OCI-M2 (cell line): ENCODE data around the gene MEX3D.
A peak's percentile ranks its signal among the peaks of the same experiment; 100 is the strongest.

ENCODE experiments used
- DNase-seq: peaks from one replicate; lab custom pipeline; 2025; ENCODE audit not compliant: unreplicated experiment; lab: John Stamatoyannopoulos, UW

Gene MEX3D

DNA sequence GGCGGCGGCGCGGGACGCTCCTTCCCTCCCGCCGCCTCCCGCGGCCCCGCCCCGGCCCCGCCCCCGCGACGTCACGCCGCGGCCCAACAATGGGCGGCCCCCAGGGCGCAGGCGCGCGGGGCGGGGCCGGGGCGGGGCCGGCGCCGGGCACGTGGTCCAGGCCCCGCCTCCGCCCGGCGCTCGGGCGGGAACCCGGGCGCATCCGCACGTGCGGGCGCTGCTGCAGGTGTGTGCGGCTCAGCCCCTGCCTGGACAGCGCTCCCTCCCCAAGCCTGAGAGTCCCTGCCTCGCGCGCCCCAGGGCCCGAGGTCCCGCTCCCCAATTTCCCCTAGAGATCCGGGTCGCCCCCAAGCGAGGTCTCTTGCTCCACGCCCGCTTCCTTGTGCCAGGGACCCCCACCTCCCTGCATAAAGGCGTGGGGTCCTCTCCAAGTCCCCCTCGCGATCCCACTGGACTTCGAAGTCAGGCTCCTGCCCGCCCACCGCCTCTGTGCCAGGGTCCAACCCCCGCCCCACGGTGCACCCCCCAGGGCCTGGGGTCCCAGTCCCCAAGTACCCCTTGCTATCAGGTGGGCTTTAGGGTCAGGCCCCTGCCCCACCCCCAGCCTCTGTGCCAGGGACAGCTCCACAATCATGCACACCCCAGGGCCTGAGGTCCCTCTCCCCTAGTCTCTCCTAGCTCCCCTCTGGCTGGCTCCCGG lies at the start of gene MEX3D:
TSS of gene MEX3D (minus strand) at position 6 of the 700 bp plus-strand sequence. CDS start 267 bp downstream, outside the sequence.
- DNase-seq: no peak

DNA sequence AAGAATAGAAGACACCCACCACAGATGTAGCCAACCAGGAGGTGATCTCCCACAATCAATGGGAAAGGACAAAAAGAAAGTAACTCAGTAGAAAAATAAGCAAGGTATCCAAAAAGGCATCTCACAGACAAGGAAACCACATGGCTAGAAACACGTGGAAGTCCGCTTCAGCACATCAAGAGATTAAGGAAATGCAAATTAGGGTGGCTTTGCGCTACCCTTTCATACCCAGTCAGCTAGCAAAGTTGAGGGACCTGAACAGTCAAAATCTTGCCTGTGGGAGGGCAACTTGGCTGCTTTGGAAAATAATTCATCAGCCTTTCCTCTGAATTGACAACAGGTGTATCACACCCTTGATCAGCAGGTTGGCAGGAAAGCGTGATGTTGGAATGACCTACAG lies 48.8 kb upstream of the MEX3D start:
- no peak for DNase-seq

DNA sequence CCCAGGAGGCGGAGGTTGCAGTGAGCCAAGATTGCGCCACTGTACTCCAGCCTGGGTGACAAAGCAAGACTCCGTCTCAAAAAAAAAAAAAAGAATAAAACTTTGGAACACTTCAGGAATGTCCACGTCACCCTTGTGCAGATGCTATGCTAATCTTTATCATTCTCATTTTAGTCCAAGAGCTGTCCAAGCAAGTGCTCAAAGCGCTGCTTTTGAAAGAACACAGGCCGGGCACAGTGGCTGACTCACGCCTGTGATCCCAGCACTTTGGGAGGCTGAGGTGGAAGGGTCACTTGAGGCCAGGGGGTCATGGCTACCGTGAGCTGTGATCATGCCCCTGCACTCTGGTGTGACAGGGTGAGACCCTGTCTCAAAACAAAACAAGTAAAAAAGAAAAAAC lies 48.3 kb upstream of the MEX3D start:
- DNase-seq: no peak

DNA sequence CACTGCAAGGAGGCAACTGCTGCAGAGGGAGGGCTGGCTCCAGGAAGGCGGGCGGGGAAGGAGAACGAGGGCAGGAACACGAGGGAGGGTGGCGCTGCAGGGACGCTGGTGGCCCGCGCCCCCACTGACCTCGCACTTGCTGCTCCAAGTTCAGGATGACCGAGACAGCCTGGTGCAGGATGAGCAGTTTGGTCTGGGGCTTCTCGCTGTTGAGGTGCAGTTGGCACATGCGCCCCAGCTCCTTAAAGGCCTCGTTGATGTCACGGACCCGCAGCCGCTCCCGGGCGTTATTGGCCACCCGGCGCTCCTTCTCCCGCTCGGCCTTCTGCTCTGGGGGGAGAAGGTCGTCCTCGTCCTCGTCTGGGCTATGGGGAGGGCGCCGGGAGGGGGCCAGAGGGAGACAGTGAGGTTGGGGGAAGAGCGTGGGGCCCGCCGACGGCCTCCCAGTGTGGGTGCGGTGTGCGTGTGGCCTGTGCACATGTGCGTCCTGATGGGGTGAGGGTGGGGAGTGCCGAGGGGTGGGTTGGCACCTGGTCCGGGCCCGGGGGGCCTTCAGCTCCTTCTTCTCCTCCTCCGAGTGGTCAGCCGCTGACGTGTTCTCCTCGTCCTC lies 47.1 kb upstream of the MEX3D start:
- no peak for DNase-seq

DNA sequence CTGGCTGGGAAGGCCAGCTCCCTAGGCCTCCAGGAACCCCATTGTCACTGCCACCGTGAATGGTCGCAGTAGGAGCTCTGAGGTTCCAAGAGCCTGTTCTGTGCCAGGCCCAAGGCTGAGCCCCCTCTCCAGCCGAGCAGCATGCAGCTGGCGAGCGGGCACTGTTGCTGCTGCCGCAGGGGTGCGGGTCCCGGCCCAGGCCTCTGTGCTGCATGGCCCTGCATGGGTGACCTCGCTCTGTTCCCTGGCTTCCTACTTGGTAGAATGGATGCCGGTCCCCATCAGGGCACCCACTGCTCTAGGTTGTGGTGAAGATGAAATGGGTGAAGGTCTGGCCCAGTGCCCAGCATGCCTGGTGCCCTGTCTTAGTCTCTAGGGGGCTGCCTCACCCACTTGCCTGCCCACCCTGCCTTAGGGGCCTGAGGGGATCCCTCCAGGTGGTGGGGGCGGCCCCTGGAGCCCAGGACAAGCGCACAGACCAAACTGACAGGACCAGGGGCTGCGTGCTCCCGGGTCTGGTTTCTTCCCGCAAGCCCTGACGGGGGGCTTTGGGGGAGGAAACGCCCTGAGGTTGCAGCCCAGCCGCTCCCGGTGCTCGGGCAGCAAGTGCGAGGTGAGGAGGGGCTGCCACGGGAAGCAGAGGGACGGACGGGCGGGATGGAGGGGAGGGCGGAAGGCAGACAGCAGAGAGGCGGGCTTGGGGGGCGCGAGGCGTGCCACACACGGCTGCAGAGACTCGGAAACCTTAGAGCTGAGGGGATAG lies 45.9 kb upstream of the MEX3D start:
- DNase-seq: no peak

DNA sequence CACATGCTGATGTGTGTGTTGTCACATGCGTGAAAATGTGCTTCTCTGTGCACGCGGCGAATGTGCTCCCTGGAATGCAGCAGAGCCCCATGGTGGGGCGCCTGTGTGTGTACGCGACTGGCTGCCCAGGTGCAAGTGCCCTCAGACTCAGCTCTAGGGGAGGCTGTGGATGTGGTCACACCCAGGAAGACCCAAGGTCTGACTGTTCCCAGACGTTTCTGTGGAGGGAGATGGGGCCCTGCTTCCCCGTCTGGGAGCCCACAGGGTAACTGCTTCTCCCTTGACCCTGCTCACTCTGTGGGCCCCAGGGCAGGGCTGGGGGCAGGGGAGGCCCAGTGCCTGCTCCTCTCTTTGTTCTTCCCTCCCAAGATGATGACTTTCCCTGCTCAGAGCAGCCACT lies 45.0 kb upstream of the MEX3D start:
- DNase-seq: no peak

DNA sequence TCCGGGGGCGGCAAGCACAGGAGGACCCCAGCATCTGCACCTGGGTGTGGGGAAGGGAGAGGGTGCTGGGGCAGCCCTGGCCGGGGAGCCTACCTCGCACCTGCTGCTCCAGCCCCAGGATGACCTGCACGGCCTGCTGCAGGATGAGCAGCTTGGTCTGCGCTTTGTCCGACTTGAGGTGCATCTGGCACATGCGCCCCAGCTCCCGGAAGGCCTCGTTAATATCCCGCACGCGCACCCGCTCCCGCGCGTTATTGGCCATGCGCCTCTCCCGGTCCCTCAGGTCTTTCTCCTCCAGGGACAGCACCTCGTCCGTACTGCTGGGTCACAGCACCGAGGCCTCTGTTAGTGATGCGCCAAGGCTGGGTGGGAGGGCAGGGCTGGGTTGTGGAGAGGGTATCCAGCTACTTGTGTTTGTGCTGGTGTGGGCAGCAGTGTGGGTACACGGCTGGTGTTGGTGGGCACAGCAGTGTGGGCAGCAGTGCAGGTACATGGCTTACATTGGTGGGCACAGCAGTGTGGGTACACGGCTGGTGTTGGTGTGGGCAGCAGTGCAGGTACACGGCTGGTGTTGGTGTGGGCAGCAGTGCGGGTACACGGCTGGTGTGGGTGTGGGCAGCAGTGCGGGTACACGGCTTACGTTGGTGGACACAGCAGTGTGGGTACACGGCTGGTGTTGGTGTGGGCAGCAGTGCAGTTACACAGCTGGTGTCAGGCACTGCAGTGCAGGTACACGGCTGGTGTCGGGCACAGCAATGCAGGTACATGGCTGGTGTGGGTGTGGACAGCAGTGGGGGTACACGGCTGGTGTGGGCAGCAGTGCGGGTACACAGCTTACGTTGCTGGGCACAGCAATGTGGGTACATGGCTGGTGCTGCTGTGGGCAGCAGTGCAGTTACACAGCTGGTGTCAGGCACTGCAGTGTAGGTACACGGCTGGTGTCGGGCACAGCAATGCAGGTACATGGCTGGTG lies 44.3 kb upstream of the MEX3D start:
- no peak for DNase-seq

DNA sequence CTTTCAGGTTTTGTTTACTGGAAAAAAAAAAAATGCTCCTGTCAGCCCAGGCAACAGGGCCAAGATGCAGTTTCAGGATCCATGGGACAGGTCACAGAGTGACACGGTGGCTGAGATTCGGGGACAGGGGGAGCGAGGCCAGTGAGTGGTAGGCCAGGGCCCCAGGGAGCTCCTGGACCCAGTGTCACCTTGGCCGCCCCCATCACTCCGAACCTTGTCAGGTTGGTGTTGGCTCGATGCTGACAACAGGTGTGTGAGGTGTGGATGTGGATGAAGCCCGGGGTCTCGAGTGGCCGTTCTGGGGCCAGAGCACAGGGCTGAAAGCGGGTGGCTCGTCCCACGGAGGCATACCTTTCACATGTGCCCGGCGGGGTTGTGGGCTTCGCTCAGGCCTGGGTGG lies 43.2 kb upstream of the MEX3D start:
- no peak for DNase-seq

DNA sequence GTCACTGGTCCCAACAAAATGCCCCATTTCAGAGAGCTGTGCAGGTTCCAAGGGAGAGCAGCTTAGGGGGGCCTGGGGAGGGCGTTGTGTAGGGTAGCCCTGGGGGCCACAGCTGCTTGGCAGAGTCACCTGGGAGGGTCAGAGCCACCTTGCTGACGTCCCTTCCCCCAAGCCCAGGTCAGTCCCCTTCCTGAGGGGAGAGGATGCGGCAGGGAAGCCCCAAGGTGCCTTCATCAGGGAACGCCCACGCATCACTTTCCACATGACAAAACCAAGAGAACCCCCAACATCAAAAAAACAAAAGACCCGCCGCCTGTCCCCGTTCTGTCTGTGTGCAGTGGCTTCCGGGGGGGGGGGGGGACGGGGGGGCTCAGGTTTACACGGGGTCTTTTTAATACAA lies 42.5 kb upstream of the MEX3D start:
- DNase-seq: no peak

DNA sequence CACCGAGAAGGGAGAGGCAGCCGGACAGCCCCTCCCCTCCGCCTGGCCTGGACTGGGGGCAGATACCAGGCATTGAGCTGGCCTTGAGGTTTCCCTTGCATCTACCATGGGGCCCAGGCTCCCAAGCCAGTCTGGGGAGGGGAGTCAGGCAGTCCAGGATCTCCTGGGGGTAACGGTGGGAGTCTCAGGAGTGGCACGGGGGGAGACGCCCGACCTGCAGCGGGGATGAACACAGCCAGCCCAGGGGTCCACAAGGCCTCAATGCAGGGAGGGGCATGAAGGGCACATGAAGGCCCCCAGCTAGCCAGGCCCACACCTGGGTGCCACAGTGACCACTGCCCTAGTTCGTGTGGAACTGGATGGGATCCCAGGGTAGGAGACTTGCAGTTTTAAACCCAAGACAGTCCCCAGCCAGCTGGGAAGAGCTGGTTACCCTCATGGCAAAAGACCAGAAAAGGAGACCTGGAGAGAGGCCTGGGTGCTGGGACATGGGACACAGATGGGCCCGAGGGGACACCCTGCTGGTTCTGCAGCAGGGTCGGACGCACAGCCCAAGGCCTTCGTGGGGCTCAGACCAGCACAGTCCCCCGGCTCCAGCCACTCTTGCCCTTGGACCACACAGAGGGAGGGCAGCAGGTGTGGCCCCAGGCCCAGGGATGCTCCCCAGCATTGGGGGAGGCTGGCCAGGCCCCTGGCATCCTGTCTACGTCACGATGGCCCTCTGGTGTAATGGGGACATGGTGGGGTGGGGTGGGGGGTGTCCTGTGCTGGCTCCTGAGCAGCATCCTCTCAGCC lies 41.8 kb upstream of the MEX3D start:
- DNase-seq: no peak

DNA sequence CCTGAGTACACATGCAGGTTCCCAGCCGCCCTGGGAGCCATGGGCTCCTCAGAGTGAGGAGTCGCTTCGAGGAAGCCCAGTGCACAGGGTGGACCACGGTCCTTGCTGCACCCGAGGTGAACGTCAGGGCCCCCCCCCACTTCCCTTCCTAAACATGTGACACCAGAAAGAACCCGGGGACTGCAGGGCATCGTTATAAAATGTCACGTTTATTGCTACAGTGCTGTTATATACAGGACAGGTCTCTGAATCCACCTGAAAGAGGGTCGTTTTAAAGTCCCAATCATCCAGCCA lies 40.9 kb upstream of the MEX3D start:
- no peak for DNase-seq

DNA sequence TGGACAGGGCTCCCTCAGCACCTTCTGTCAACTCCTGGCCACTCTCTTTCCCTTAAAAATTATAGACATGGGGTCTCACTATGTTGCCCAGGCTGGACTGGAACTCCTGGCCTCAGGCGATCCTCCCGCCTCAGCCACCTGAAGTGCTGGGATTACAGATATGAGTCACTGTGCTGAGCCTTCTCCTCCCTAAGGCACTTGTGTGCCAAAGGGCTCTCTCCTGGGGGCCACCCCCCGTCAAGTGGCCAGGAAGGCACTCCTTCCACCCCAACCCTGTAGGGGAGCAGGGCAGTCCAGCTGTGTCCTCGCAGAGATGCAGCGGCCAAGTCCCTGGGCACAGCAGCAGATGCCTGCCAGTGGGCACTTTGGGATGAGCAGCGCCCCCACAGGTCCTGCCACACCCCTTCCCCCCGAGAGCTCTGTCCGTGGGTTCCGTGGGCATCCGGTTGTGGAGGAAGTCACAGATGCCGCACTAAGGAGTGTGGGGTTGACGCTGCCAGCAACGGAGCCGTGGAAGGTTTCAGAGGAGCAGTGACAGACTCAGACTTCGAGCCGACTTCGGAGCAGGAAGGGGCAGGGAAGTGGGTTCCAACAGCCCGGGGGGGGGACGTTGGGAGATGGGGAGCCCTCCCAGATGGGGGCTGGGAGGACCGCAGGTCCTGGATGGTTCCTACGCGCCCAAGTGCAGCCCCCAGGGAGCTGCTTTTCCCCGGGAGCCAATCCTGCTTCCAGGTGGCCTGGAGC lies 40.4 kb upstream of the MEX3D start:
- DNase-seq: no peak

DNA sequence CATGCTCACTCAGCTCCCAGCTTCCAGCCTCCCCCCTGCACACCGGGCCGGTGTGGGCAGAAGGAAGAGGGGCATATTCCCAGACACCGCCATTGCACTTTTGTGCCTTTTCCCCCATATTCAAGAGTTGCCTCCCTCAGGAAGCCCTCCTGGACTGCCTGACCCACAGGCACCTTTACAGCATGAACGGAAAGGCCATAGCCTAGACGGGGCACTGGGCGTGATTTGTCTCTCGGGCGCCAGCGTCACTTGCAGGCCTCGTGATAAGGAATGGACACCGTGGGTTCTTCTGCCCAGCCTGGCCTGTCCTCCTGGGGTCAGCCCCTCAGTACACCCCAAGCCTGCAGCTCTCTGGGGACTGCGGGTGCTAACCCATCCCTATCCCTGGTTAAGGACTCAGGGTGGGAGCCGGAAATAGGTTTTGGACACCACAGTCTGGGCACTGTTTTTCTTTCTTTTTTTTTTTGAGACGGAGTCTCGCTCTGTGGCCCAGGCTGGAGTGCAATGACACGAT lies 38.1 kb upstream of the MEX3D start:
- no peak for DNase-seq

DNA sequence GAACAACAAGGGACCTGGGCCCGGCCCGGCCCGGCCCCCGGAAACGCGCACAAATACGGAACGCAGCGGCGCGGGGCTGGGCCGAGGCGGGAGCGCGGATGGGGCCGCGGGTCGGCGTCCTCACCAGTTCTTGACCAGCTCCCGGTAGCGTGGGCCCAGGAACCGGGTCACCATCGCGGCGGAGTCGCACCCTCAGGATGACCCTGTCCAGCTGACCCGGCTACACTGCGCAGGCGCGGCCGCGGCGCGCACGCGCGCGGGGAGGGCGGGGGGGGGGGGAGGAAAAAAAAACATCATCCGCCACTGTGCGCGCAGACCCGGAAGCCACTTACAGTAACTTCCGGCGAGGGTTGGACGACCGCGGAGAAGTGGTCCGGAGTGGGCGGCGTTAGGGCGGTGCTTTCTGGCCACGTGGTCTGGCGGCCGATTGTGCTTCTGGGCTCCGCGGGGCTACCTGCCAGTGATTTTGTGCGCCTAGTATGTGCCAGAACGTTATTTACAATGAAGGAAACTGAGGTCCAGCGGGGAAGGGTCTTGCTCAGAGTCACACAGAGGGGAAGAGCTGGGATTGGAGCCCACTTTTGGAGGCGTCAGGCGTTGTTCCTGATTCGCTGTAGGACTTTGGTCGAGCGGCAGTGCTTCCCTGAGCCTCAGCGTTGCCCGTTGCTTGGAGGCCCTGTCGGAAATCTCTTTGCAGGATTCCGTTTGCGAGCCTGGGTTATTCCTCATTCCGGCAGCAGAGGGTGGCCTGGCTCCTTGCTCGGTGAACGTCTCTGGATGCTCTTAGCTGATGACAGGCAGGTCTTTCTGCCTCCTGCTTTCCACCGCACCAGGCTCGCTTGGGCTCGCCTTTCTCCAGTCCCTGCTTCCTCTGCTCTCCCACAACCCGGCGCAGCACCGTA lies 37.4 kb upstream of the MEX3D start, which contains the start of gene UQCR11:
TSS of gene UQCR11 (minus strand) at position 227 of the 902 bp plus-strand sequence. CDS start at position 174, 53 bp downstream.
- peak; percentile 96 for DNase-seq

DNA sequence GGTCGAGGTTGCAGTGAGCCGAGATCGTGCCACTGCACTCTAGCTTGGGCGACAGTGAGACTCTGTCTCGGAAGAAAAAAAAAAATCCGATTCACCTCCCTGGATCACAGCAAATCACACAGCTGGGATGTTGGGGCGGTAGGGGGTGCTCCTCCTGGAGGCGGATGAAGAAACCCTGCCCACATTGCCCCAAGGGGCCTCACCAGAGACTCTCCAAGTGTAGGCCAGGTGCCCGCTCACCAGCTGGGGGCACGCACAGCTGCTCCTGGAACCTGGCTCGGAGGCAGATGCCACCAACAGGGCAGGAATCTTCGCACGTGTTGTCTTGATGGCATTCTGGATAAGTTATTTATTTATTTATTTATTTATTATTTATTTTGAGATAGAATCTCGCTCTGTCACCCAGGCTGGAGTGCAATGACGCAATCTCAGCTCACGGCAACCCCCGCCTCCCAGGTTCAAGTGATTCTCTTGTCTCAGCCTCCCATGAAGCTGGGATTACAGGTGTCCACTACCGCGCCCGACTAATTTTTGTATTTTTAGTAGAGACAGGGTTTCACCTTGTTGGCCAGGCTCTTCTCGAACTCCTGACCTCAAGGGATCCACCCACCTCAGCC lies 34.1 kb upstream of the MEX3D start:
- no peak for DNase-seq

DNA sequence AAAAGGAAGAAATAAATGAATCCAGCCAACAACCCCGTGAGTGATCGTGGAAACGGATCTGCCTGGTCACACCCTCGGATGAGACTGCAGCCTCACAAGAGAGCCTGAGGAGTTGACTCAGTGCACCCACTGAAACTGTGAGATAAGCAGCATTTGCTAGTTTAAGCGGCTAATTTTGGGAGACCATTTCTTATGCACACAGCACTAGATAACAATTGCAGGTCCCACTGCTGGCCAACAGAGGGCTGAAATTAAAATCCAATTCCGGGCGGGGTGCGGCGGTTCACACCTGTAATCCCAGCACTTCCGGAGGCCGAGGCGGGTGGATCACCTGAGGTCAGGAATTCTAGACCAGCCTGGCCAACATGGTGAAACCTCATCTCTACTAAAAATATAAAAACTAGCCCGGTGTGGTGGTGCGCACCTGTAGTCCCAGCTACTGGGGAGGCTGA lies 33.5 kb upstream of the MEX3D start:
- no peak for DNase-seq

DNA sequence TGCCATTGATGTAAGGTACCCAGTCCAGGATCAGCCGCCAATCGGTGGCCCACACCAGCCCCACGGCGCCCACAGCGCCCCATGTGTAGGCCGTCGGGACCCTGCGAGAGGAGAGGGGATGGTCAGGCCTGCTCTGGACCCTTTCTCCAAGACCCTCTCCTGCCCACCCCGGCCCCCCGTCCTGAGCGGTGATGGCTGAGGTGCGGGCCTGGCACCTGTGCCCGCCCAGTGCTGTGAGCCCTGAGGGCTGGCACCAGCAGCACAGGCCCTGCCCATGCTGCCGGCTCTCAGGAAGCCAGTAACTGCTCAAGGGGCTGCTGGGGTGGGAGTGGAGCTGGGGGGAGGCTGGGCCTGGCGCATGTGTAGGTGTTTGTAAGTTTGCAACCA lies 31.3 kb upstream of the MEX3D start:
- no peak for DNase-seq
